Measurements from ENCODE around the gene KCND3. TPM values are rescaled to one million over a fixed set of nuclear protein-coding genes. Genes with fewer than 3 reads are reported as not detected.

Gene KCND3
- total RNA-seq, 1 donor from 2014 or later, result 2.2 TPM

DNA sequence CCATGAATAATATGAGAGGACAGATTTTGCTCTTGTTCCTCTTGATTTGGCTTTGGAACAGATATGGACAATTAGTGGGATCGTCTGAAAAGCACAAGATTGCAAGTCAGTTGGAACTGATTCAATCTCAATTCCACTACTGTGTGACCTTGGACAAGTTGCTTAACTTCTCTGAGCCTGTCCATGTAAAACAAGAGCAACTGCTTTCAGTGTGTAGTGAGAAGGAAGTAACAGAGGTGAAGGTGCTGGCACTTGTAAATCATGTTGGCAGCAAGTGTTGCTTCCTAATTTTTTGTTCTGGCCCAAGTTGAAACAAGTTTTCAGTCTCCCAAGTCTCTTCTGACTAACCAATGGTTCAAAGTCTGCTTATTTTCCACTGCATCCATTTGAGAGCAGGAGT is 265.6 kb downstream of the KCND3 start:
- Mint-ChIP-seq H3K4me1 (ENCODE audit: unreplicated experiment) (no peaks in the 10 kb centered on the region), H3K36me3 (no peaks in the 10 kb centered on the region), H3K4me3 (no peak overlapping the region), H3K27me3 (no peaks in the 10 kb centered on the region), H3K9me3 (no peaks in the 10 kb centered on the region), H3K27ac (no peak overlapping the region)
- TF ChIP-seq, protein P1, sequence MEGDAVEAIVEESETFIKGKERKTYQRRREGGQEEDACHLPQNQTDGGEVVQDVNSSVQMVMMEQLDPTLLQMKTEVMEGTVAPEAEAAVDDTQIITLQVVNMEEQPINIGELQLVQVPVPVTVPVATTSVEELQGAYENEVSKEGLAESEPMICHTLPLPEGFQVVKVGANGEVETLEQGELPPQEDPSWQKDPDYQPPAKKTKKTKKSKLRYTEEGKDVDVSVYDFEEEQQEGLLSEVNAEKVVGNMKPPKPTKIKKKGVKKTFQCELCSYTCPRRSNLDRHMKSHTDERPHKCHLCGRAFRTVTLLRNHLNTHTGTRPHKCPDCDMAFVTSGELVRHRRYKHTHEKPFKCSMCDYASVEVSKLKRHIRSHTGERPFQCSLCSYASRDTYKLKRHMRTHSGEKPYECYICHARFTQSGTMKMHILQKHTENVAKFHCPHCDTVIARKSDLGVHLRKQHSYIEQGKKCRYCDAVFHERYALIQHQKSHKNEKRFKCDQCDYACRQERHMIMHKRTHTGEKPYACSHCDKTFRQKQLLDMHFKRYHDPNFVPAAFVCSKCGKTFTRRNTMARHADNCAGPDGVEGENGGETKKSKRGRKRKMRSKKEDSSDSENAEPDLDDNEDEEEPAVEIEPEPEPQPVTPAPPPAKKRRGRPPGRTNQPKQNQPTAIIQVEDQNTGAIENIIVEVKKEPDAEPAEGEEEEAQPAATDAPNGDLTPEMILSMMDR (conservative IDR thresholded peaks at IDR 0.05), result no peak
- DNase-seq (ENCODE audit: extremely low spot score, unreplicated experiment), result no peak

DNA sequence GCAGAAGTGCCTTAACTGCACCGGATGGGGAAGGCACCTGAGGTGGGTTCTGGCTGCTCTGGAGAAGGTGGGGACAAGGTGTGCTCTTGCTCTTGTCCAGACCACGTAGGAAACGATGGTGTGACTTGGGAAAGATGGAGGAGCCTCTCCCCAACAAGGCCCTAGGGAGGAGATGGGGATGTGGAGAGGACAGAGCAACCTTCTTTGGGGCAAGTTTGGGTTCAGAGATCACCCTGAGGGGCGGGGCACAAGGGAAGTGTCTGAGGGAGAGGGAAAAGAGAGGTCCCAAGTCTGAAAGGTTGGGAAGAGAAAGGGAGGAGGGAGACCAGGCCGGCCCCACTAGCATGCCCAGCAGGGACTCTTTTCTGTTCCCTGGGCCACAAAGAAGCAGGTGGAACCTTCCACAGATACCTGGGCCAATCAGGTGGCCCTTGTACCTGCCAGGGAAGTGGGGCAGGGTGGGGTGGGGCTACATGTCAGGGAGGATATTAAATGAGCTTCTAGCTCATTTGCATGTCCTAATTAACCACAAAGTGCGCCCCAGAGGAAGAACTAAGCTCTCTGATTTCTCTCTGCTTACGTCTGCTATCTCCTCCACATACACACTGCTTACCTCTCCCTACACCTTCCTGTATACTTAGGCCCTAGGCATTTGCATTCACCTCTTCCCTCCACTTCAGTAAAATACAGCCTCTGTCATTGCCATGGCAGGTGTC is 266.2 kb downstream of the KCND3 start:
- Mint-ChIP-seq H3K36me3 (no peaks in the 10 kb centered on the region), H3K4me1 (ENCODE audit: unreplicated experiment) (no peaks in the 10 kb centered on the region), H3K27me3 (no peaks in the 10 kb centered on the region), H3K27ac (no peak overlapping the region), H3K9me3 (no peaks in the 10 kb centered on the region), H3K4me3 (no peak overlapping the region)
- no peak for DNase-seq (ENCODE audit: extremely low spot score, unreplicated experiment)
- TF ChIP-seq, protein P1 (conservative IDR thresholded peaks at IDR 0.05), result no peak

DNA sequence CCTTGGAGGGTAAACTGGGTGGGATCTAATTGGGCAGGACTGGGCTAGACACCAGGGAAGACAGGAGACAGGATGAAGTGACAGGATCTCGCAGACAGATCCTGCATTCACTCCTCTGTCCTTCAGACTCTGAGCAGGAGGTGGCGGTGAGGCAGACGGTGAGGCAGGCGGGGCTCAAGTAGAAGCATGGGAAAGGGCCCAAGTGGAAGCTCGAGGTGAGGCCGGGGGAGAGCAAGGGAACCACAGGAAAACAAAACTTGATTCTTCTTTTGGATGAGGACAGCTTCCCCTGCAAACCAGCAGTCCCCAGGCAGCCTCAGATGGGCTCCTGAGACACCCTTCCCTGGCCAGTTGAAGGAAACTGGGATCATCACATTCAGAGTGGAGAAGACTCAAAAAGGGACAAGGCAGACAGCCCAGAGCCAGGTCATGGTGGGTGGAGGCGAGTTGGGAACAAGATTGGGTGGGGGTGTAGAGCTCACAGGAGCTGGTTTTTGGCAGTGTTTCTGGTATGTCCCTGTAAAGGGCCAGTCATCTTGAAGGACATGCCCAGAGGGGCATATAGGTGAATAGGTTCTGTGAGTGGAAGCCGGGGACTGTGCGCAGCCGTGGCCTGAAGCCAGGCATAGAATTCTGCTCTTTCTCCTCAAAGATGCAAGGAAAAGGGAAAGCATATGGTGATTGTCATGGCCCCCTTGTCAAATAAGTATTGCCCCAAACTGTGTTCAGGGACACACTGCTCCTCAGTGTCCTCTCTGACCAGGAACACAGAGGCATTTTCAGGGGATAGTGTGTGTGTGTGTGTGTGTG is 268.3 kb downstream of the KCND3 start:
- Mint-ChIP-seq H3K9me3 (no peaks in the 10 kb centered on the region), H3K4me3 (no peak overlapping the region), H3K4me1 (ENCODE audit: unreplicated experiment) (no peaks in the 10 kb centered on the region), H3K27me3 (no peaks in the 10 kb centered on the region), H3K27ac (no peak overlapping the region), H3K36me3 (peaks cover 4% of the 10 kb centered on the region)
- no peak for DNase-seq (ENCODE audit: extremely low spot score, unreplicated experiment)
- TF ChIP-seq, protein P1 (conservative IDR thresholded peaks at IDR 0.05), result no peak

Other genes starting within 250 kb of the KCND3 start
- gene DDX20, start 233.8 kb downstream of the KCND3 start, total RNA-seq (ENCODE audit: low replicate concordance), result 13.2 and 18.1 TPM in 2 replicates

All from type B pancreatic cell (in vitro differentiated cells).